BE2C (cell line): Measurements from ENCODE around the gene PARD3.

Source experiments
- DNase-seq: peaks from one replicate; pipeline ENCODE4 v3.0.0-alpha.2; 2020
- H3K27me3 ChIP-seq: fragments of 250-450 bp; sonication (Bioruptor Pico); 2 replicates; pipeline ENCODE4 v1.5.1; 2020; ENCODE audit warnings: mild to moderate bottlenecking
- H3K36me3 ChIP-seq: fragments of 250-450 bp; sonication (Bioruptor Pico); 2 replicates; pipeline ENCODE4 v1.5.1; 2020; ENCODE audit warnings: mild to moderate bottlenecking
- H3K4me1 ChIP-seq: fragments of 250-450 bp; sonication (Bioruptor Pico); 2 replicates; pipeline ENCODE4 v1.5.1; 2020
- H3K4me3 ChIP-seq: 2 replicates; pipeline ENCODE4 v1.5.1; 2011; ENCODE audit warnings: low read depth, low read length
- H3K9me3 ChIP-seq: fragments of 250-450 bp; sonication (Bioruptor Pico); 2 replicates; pipeline ENCODE4 v1.5.1; 2020
- CTCF ChIP-seq: IDR thresholded peaks from 2 replicates; pipeline ENCODE4 v1.5.1; 2012; ENCODE audit warnings: mild to moderate bottlenecking, low read depth, low read length

PARD3 gene

GRCh38 chr10:34520510-34520909 lies 294.6 kb downstream of the PARD3 start:
- H3K9me3 ChIP-seq, result no peaks in the 10 kb centered on the region
- H3K4me3 ChIP-seq, result no peak overlapping the region
- peaks cover 15% of the 10 kb centered on the region for H3K4me1 ChIP-seq
- no peak for DNase-seq
- H3K27me3 ChIP-seq, result no peaks in the 10 kb centered on the region
- no peaks in the 10 kb centered on the region for H3K36me3 ChIP-seq
- no peak for TF ChIP-seq CTCF

- Histone ChIP-seq H3K9me3 (no peaks in the 10 kb centered on the region), H3K36me3 (no peaks in the 10 kb centered on the region), H3K4me1 (peaks cover 15% of the 10 kb centered on the region), H3K4me3 (no peak overlapping the region), H3K27me3 (no peaks in the 10 kb centered on the region)
- no peak for DNase-seq
- no peak for TF ChIP-seq CTCF
These were observed 295.0 kb downstream of the PARD3 start for GRCh38 chr10:34520084-34520483.

GRCh38 chr10:34514290-34514689 lies 300.8 kb downstream of the PARD3 start:
- no peaks in the 10 kb centered on the region for H3K27me3 ChIP-seq
- DNase-seq, result no peak
- H3K36me3 ChIP-seq, result no peaks in the 10 kb centered on the region
- H3K4me3 ChIP-seq, result no peak overlapping the region
- TF ChIP-seq CTCF, result no peak
- H3K4me1 ChIP-seq, result no peaks in the 10 kb centered on the region
- no peaks in the 10 kb centered on the region for H3K9me3 ChIP-seq

GRCh38 chr10:34513636-34514035 lies 301.5 kb downstream of the PARD3 start:
- H3K4me3 ChIP-seq, result no peak overlapping the region
- no peaks in the 10 kb centered on the region for H3K4me1 ChIP-seq
- H3K9me3 ChIP-seq, result no peaks in the 10 kb centered on the region
- TF ChIP-seq CTCF, result no peak
- DNase-seq, result no peak
- no peaks in the 10 kb centered on the region for H3K36me3 ChIP-seq
- no peaks in the 10 kb centered on the region for H3K27me3 ChIP-seq

GRCh38 chr10:34507217-34507616 lies 307.9 kb downstream of the PARD3 start:
- no peak for TF ChIP-seq CTCF
- Histone ChIP-seq H3K27me3 (no peaks in the 10 kb centered on the region), H3K9me3 (no peaks in the 10 kb centered on the region), H3K4me1 (0 out of 2 replicates have a peak, but pooled peaks cover 6% of the 10 kb centered on the region), H3K36me3 (no peaks in the 10 kb centered on the region), H3K4me3 (no peak overlapping the region)
- DNase-seq, result no peak

- no peaks in the 10 kb centered on the region for H3K27me3 ChIP-seq
- H3K36me3 ChIP-seq, result no peaks in the 10 kb centered on the region
- H3K4me3 ChIP-seq, result no peak overlapping the region
- H3K4me1 ChIP-seq, result 0 out of 2 replicates have a peak, but pooled peaks cover 6% of the 10 kb centered on the region
- no peak for TF ChIP-seq CTCF
- H3K9me3 ChIP-seq, result no peaks in the 10 kb centered on the region
- DNase-seq, result no peak
These were observed 308.3 kb downstream of the PARD3 start for GRCh38 chr10:34506786-34507185.
